Kidney glomerular epithelial cell (primary cell): ENCODE measurements around the gene NAE1.

Experiments
- DNase-seq: peaks from one replicate; lab custom pipeline; 2025; lab: John Stamatoyannopoulos, UW

Gene NAE1

GRCh38 chr16:66850115-66850815, 19.5 kb upstream of the NAE1 start:
- no peak for DNase-seq

- DNase-seq: no peak
These were observed 18.8 kb upstream of the NAE1 start for GRCh38 chr16:66849549-66849948.

- DNase-seq: no peak
These were observed 18.2 kb upstream of the NAE1 start for GRCh38 chr16:66849021-66849420.

GRCh38 chr16:66848172-66848571, 17.4 kb upstream of the NAE1 start:
- no peak for DNase-seq

- DNase-seq: no peak
These were observed 16.8 kb upstream of the NAE1 start for GRCh38 chr16:66847533-66848067.

- no peak for DNase-seq
These were observed 16.1 kb upstream of the NAE1 start for GRCh38 chr16:66846831-66847230.

- no peak for DNase-seq
These were observed 15.5 kb upstream of the NAE1 start for GRCh38 chr16:66846266-66846665.

GRCh38 chr16:66845791-66846221, 15.0 kb upstream of the NAE1 start:
- no peak for DNase-seq

GRCh38 chr16:66845080-66845410, 14.3 kb upstream of the NAE1 start:
- no peak for DNase-seq

GRCh38 chr16:66844342-66845079, 13.7 kb upstream of the NAE1 start, which contains the start of gene CA7:
TSS of gene CA7 (plus strand) at chr16:66844414. CDS start at chr16:66844488, 74 bp downstream.
- no peak for DNase-seq

GRCh38 chr16:66844009-66844341, 13.2 kb upstream of the NAE1 start:
- no peak for DNase-seq

GRCh38 chr16:66843191-66843590, 12.4 kb upstream of the NAE1 start:
- DNase-seq: no peak

- no peak for DNase-seq
These were observed 12.0 kb upstream of the NAE1 start for GRCh38 chr16:66842765-66843164.

GRCh38 chr16:66841366-66841765, 10.6 kb upstream of the NAE1 start:
- no peak for DNase-seq

GRCh38 chr16:66840883-66841282, 10.1 kb upstream of the NAE1 start:
- no peak for DNase-seq

- no peak for DNase-seq
These were observed 4.0 kb upstream of the NAE1 start for GRCh38 chr16:66834746-66835145.

GRCh38 chr16:66832661-66833305, 2.0 kb upstream of the NAE1 start:
- DNase-seq: no peak

GRCh38 chr16:66832190-66832589, 1.4 kb upstream of the NAE1 start:
- no peak for DNase-seq

GRCh38 chr16:66824006-66824405, 6.8 kb downstream of the NAE1 start:
- no peak for DNase-seq

- no peak for DNase-seq
These were observed 16.0 kb downstream of the NAE1 start for GRCh38 chr16:66814734-66815133.

GRCh38 chr16:66811043-66811442, 19.7 kb downstream of the NAE1 start:
- DNase-seq: no peak

GRCh38 chr16:66810391-66810790, 20.4 kb downstream of the NAE1 start:
- DNase-seq: no peak

- no peak for DNase-seq
These were observed 21.0 kb downstream of the NAE1 start for GRCh38 chr16:66809765-66810164.
